Measurements from ENCODE around the gene NSUN7.
A peak's percentile ranks its signal among the peaks of the same experiment; 100 is the strongest.

The NSUN7 gene

GRCh38 chr4:40856277-40856839, 106.6 kb downstream of the NSUN7 start:
- peak overlapping the region; percentile 60 to 88 (median 71) for H3K4me3 Mint-ChIP-seq
- H3K4me1 Mint-ChIP-seq: peaks cover 31% of the 10 kb centered on the region
- H3K27ac Mint-ChIP-seq: peak overlapping the region in 2 of 3 experiments; percentile 12
- peaks cover 10% of the 10 kb centered on the region for H3K27me3 Mint-ChIP-seq (ENCODE audit: low read depth)
- TF ChIP-seq, protein P1, sequence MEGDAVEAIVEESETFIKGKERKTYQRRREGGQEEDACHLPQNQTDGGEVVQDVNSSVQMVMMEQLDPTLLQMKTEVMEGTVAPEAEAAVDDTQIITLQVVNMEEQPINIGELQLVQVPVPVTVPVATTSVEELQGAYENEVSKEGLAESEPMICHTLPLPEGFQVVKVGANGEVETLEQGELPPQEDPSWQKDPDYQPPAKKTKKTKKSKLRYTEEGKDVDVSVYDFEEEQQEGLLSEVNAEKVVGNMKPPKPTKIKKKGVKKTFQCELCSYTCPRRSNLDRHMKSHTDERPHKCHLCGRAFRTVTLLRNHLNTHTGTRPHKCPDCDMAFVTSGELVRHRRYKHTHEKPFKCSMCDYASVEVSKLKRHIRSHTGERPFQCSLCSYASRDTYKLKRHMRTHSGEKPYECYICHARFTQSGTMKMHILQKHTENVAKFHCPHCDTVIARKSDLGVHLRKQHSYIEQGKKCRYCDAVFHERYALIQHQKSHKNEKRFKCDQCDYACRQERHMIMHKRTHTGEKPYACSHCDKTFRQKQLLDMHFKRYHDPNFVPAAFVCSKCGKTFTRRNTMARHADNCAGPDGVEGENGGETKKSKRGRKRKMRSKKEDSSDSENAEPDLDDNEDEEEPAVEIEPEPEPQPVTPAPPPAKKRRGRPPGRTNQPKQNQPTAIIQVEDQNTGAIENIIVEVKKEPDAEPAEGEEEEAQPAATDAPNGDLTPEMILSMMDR (IDR thresholded peaks at IDR 0.05; ENCODE audit: unreplicated experiment in 3 of 3): no peak
- H3K9me3 Mint-ChIP-seq: no peaks in the 10 kb centered on the region
- peaks cover 13% of the 10 kb centered on the region for H3K36me3 Mint-ChIP-seq (ENCODE audit: low read depth)

GRCh38 chr4:40856840-40857362, 107.1 kb downstream of the NSUN7 start:
- Mint-ChIP-seq H3K27ac (peak overlapping the region in 2 of 3 experiments; percentile 12 to 57), H3K36me3 (ENCODE audit: low read depth) (peaks cover 13% of the 10 kb centered on the region), H3K27me3 (ENCODE audit: low read depth) (peaks cover 10% of the 10 kb centered on the region), H3K9me3 (no peaks in the 10 kb centered on the region), H3K4me1 (peaks cover 31% of the 10 kb centered on the region), H3K4me3 (peak overlapping the region; percentile 76 to 88 (median 87))
- TF ChIP-seq, protein P1 (IDR thresholded peaks at IDR 0.05; ENCODE audit: unreplicated experiment in 3 of 3): no peak

GRCh38 chr4:40857956-40858355, 108.2 kb downstream of the NSUN7 start:
- Mint-ChIP-seq H3K27me3 (ENCODE audit: low read depth) (peaks cover 10% of the 10 kb centered on the region), H3K9me3 (no peaks in the 10 kb centered on the region), H3K36me3 (ENCODE audit: low read depth) (peaks cover 13% of the 10 kb centered on the region), H3K4me1 (peaks cover 31% of the 10 kb centered on the region), H3K27ac (peak overlapping the region in 1 of 3 experiments; percentile 58), H3K4me3 (peak overlapping the region; percentile 60 to 66 (median 63))
- TF ChIP-seq, protein P1 (IDR thresholded peaks at IDR 0.05; ENCODE audit: unreplicated experiment in 3 of 3): no peak

GRCh38 chr4:40858962-40859361, 109.2 kb downstream of the NSUN7 start:
- H3K27ac Mint-ChIP-seq: no peak overlapping the region
- H3K36me3 Mint-ChIP-seq (ENCODE audit: low read depth): peaks cover 10% of the 10 kb centered on the region
- H3K4me1 Mint-ChIP-seq: peaks cover 31% of the 10 kb centered on the region
- TF ChIP-seq, protein P1 (IDR thresholded peaks at IDR 0.05; ENCODE audit: unreplicated experiment in 3 of 3): no peak
- peaks cover 10% of the 10 kb centered on the region for H3K27me3 Mint-ChIP-seq (ENCODE audit: low read depth)
- H3K9me3 Mint-ChIP-seq: no peaks in the 10 kb centered on the region
- no peak overlapping the region for H3K4me3 Mint-ChIP-seq
